ENCODE measurements around the gene VSIG1. TPM values are rescaled to one million over a fixed set of nuclear protein-coding genes. Genes with fewer than 3 reads are reported as not detected.

The VSIG1 gene
- total and polyA plus RNA-seq, 9 donors = 0.04 to 0.45 (median 0.11) TPM; not detected in 6

DNA sequence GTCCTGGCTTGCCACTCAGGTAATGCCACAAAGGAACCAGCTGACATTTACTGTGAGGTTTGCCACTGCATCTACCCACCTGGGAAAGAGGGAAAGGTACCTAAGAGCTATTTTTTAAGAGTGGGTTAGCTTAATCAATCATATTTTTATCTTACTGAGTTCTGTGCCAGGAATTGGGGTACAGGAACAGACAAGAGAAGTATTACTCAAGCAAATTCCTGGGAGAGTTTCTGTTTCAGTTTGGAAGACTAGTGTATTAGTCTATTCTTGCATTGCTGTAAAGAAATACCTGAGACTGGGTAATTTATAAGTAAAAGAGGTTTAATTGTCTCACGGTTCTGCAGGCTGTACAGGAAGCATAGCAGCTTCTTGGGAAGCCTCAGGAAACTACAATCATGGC is 23.3 kb downstream of the VSIG1 start:
- Histone ChIP-seq H3K4me3 (no peak overlapping the region), H3K27me3 (no peaks in the 10 kb centered on the region), H3K4me1 (ENCODE audit: insufficient read depth) (no peaks in the 10 kb centered on the region), H3K27ac (no peak overlapping the region), H3K36me3 (no peaks in the 10 kb centered on the region), H3K9me3 (no peaks in the 10 kb centered on the region)
- intact Hi-C loops (cut with DNase I) = no loop called here
- no peak for DNase-seq
- WGBS, 3 donors = 49 to 60% (median 54%) methylated on average over 1 of the region's 1 CpG
- TF ChIP-seq EP300 (IDR thresholded peaks at IDR 0.05) = no peak
- TF ChIP-seq, protein P1, sequence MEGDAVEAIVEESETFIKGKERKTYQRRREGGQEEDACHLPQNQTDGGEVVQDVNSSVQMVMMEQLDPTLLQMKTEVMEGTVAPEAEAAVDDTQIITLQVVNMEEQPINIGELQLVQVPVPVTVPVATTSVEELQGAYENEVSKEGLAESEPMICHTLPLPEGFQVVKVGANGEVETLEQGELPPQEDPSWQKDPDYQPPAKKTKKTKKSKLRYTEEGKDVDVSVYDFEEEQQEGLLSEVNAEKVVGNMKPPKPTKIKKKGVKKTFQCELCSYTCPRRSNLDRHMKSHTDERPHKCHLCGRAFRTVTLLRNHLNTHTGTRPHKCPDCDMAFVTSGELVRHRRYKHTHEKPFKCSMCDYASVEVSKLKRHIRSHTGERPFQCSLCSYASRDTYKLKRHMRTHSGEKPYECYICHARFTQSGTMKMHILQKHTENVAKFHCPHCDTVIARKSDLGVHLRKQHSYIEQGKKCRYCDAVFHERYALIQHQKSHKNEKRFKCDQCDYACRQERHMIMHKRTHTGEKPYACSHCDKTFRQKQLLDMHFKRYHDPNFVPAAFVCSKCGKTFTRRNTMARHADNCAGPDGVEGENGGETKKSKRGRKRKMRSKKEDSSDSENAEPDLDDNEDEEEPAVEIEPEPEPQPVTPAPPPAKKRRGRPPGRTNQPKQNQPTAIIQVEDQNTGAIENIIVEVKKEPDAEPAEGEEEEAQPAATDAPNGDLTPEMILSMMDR (IDR thresholded peaks at IDR 0.05) = no peak
- TF ChIP-seq POLR2A (IDR thresholded peaks at IDR 0.05) = no peak

DNA sequence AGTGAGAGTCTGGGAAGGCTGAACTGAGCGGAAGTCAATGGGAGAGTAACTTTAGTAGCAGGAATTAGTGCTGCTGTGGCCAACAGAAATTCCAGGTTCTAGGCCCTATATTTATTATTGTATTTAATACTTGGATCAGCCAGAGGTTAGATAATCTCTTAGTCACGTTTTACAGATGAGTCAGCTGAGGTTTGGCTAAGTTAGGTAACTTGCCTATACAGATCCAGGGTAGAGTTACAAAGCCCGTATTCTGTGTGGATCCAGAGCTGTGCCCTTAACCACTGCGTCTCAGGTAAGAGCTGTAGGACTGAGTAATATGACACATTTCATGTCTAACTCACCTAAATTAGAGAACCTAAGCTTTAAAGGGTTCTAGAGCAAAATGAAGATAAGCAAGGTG is 26.0 kb downstream of the VSIG1 start:
- Histone ChIP-seq H3K36me3 (no peaks in the 10 kb centered on the region), H3K27me3 (no peaks in the 10 kb centered on the region), H3K4me1 (ENCODE audit: insufficient read depth) (no peaks in the 10 kb centered on the region), H3K27ac (no peak overlapping the region), H3K9me3 (no peaks in the 10 kb centered on the region), H3K4me3 (no peak overlapping the region)
- no peak for DNase-seq
- 46 to 56% (median 51%) methylated on average over 4 of the region's 4 CpGs for WGBS, 3 donors
- TF ChIP-seq EP300 (IDR thresholded peaks at IDR 0.05) = no peak
- TF ChIP-seq POLR2A (IDR thresholded peaks at IDR 0.05) = no peak
- TF ChIP-seq, protein P1 (IDR thresholded peaks at IDR 0.05) = no peak
- intact Hi-C loops (cut with DNase I) = loop anchor here in 1 of 4 donors (10.0 kb wide), 1 partner anchor 1176 kb away; no protein-coding TSS in a partner anchor

DNA sequence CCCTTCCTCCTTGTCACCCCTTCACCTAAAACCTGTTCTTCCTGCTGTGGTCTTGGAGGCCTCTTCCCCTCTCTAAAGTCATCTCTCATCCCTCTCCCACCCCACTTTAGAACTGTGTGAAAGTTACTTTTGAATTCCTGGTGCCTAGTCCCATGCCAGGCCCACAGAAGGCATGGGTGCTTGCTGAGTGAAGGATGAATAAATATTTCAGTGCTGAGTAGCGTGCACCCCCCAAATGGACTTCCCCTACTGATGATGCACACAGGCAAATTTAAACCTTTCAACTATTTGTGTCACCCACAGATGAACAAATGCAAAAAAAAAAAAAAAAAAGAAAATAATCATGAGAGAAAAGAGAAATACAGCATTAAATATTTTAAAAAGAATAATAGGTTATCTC is 26.7 kb downstream of the VSIG1 start:
- no peaks in the 10 kb centered on the region for H3K4me1 ChIP-seq (ENCODE audit: insufficient read depth)
- intact Hi-C loops (cut with DNase I) = loop anchor here in 1 of 4 donors (10.0 kb wide), 1 partner anchor 1177 kb away; no protein-coding TSS in a partner anchor
- H3K27ac ChIP-seq = no peak overlapping the region
- H3K36me3 ChIP-seq = no peaks in the 10 kb centered on the region
- H3K4me3 ChIP-seq = no peak overlapping the region
- WGBS, 3 donors = 59 to 85% (median 75%) methylated on average over 1 of the region's 1 CpG
- no peak for DNase-seq
- TF ChIP-seq EP300 (IDR thresholded peaks at IDR 0.05) (no peak), POLR2A (IDR thresholded peaks at IDR 0.05) (no peak)
- TF ChIP-seq, protein P1 (IDR thresholded peaks at IDR 0.05) = no peak
- no peaks in the 10 kb centered on the region for H3K9me3 ChIP-seq
- no peaks in the 10 kb centered on the region for H3K27me3 ChIP-seq

DNA sequence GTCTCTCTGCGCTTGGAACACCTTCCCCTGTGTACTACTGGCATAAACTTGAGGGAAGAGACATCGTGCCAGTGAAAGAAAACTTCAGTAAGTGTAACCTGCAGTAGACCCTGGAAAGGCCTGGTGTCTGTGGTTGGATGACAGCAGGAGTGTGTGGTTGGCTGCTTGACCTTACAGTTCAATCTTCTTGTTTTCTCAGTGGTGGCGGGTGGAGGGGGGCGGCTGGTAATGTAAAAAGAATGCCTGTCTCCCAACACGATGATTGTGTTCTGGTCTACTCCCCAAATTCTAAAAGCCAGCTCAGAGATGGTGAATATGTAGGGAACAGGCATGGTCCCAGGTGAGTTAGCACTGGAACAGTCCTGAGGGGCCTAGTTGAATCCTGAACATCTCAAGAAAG is 27.9 kb downstream of the VSIG1 start:
- WGBS, 3 donors = 72 to 77% (median 76%) methylated on average over 5 of the region's 5 CpGs
- Histone ChIP-seq H3K9me3 (no peaks in the 10 kb centered on the region), H3K27me3 (no peaks in the 10 kb centered on the region), H3K36me3 (no peaks in the 10 kb centered on the region), H3K4me1 (ENCODE audit: insufficient read depth) (no peaks in the 10 kb centered on the region), H3K4me3 (no peak overlapping the region), H3K27ac (no peak overlapping the region)
- intact Hi-C loops (cut with DNase I) = loop anchor here in 1 of 4 donors (10.0 kb wide), 1 partner anchor 1178 kb away; no protein-coding TSS in a partner anchor
- no peak for TF ChIP-seq POLR2A (IDR thresholded peaks at IDR 0.05)
- TF ChIP-seq, protein P1 (IDR thresholded peaks at IDR 0.05) = no peak
- no peak for TF ChIP-seq EP300 (IDR thresholded peaks at IDR 0.05)
- no peak for DNase-seq
